ENCODE data around the gene RASSF7.

Gene RASSF7

DNA sequence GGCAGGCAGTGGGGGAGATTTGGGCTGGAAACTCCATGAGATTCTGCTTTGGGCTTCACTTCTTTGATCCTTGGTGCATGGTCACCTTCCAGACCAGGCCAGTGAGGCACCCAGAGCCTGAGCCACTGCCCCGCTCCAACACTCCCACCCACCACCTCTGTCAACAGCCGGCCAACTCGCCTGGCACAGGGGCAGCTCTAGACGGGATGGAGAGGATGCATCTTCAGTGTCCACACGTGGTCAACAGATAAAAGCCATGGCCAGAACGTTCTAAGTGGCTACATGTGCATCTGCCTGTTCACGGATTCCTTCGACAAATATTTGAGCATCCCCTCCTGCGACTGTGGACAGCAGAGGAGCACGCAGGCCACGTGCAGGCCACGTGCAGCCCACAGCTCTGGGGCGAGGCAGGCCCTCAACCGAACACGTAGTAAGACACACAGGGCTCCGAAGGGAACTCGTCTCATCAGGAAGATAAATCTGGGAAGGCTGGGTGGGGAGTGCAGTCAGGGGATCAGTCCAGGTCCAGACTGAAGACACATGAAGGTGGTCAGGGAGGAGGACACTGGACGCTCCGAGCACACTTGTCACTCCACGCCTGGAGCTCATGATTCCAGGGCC lies 22.2 kb upstream of the RASSF7 start:
- no peak overlapping the region for H3K27ac ChIP-seq
- DNase-seq (ENCODE audit: low spot score): no peak

DNA sequence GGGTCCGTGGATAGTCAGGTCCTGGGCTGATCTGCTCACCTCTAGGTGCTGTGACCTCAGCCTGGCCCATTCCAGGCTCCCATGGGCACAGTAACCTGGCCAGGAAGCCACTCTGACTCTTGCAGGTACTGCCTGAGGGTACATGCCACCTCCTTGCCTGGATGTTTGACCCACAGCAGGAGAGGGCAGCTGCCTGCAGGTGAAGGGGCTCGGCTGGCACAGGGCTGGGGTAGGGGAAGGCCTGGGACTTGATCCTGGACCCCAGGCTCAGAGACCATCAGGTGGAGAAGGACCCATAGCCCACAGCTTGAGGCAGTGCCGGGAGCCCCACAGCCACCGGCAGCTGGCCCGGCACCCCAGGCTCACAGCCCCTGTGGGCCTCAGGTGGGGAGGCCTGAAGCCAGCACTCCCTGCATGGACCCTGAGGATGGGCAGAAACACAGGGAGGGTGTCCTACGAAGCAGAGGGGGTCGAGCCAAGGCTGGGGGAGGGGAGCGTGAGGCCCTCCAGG lies 20.7 kb upstream of the RASSF7 start:
- DNase-seq (ENCODE audit: low spot score): no peak
- TF ChIP-seq, protein P1, sequence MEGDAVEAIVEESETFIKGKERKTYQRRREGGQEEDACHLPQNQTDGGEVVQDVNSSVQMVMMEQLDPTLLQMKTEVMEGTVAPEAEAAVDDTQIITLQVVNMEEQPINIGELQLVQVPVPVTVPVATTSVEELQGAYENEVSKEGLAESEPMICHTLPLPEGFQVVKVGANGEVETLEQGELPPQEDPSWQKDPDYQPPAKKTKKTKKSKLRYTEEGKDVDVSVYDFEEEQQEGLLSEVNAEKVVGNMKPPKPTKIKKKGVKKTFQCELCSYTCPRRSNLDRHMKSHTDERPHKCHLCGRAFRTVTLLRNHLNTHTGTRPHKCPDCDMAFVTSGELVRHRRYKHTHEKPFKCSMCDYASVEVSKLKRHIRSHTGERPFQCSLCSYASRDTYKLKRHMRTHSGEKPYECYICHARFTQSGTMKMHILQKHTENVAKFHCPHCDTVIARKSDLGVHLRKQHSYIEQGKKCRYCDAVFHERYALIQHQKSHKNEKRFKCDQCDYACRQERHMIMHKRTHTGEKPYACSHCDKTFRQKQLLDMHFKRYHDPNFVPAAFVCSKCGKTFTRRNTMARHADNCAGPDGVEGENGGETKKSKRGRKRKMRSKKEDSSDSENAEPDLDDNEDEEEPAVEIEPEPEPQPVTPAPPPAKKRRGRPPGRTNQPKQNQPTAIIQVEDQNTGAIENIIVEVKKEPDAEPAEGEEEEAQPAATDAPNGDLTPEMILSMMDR (IDR thresholded peaks at IDR 0.05): no peak
- Histone ChIP-seq H3K27ac (no peak overlapping the region), H3K4me3 (no peak overlapping the region)

More for the DNA sequence above, 22.2 kb upstream of the RASSF7 start:
- no peak overlapping the region for H3K4me3 ChIP-seq
- TF ChIP-seq, protein P1 (IDR thresholded peaks at IDR 0.05): no peak

DNA sequence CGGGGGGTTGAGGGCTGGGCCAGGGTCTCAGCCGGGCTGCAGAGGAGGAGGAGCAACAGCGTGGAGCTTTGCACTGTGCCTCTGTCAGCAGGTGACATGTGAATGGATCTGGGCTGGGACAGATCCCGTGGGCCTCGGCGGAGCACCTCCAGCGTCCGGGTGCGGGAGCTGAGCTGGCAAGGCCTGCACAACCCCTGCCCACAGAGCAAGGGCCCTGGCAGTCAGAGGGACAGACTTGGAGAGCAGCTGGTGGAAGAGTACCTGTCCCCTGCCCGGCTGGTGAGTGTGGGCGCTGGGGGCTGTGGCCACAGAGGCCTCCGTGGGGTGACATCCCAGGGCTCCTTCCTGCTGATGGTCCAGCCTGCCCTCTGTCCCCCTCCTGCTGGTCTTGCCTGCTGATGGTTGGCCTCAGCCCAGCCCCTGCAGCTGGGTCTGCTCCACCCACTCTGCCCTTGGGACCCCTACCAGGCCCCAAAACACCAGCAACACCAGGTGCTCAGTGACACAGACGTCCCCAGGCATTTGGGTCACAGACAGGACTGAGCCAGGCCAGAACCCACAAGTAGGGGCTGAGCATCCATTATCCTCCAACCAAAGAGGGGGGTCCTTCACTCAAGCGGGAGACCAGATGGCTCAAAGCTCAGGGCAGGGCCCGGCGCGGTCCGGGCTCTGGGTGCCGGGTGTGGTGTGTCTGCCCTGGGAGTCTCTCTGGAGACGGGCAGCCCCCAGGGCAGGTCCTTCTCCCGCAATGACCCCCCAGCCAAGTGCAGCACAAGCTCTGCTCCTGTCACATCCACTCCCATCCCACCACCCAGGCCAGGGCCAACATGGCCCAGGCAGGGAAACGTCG lies 20.0 kb upstream of the RASSF7 start:
- Histone ChIP-seq H3K27ac (no peak overlapping the region), H3K4me3 (no peak overlapping the region)
- DNase-seq (ENCODE audit: low spot score): no peak
- TF ChIP-seq, protein P1 (IDR thresholded peaks at IDR 0.05): no peak

DNA sequence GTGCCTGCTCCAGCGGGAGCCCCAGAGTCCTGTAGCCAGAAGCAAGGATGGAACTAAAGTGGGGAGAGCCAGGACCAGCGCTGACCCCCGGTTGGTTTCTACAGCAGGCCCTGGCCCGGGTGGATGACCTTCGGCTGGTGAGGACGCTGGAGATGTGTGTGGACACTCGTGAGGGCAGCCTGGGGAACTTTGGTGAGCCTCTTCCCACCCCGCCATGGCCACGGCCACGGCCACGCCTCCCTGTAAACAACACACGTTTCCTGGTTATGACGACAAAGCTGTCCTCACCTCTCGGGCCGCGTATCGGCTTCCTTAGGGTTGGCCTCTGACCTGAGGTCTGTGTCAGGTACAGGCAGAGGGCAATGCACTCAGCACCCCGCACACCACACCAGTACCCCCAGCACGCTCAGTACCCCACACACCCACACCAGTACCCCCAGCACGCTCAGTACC lies 19.3 kb upstream of the RASSF7 start:
- Histone ChIP-seq H3K4me3 (no peak overlapping the region), H3K27ac (no peak overlapping the region)
- DNase-seq (ENCODE audit: low spot score): no peak
- TF ChIP-seq, protein P1 (IDR thresholded peaks at IDR 0.05): no peak

DNA sequence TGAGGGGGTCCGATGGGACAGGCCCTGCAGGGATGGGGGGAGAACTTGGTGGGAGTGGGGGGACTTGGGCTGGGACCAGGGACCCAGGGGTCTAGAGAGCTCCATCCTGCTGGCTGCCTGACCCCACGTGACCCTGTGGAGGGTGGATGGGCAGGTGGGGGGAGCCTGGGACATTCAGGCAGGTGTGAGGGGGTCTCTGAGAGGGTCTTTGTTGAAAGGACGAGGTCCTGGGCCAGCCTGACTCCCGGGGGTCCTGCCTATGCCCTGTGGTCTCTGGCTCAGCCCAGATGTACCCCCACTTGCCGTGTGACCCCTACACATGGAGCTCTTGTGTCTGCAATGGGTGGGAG lies 16.0 kb upstream of the RASSF7 start:
- no peak for DNase-seq (ENCODE audit: low spot score)
- Histone ChIP-seq H3K4me3 (no peak overlapping the region), H3K27ac (no peak overlapping the region)
- TF ChIP-seq, protein P1 (IDR thresholded peaks at IDR 0.05): no peak

DNA sequence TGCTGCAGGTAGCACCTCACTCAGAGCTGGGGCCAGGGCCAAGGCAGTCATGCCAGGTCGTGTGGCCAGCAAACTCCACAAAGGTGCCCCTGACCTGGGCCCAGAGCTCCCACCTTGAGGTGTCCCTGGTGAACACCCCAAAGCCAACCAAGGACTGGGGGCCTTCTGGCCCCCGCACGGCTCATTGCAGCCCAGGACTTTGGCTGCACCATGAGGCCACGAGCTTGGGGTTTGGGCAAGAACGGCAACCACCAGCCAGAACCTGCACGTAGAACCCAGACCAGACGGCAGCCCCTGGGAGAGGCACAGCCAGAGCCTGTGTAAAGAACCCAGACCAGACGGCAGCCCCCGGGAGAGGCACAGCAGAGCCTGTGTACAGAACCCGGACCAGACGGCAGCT lies 15.6 kb upstream of the RASSF7 start:
- H3K27ac ChIP-seq: no peak overlapping the region
- TF ChIP-seq, protein P1 (IDR thresholded peaks at IDR 0.05): no peak
- no peak for DNase-seq (ENCODE audit: low spot score)

More for the DNA sequence above, 15.6 kb upstream of the RASSF7 start:
- no peak overlapping the region for H3K4me3 ChIP-seq
